DMS 273 (cell line): ENCODE measurements around the gene SIK2.
"Not testable (repeated sequence)": the region's sequence is repeated elsewhere in the genome, so short reads cannot be mapped to it uniquely, and the experiment has no call there.

Source experiments
- DNase-seq: peaks from one replicate; lab custom pipeline; 2025; ENCODE audit not compliant: unreplicated experiment; lab: John Stamatoyannopoulos, UW

Gene SIK2

GRCh38 chr11:111694851-111695250 is 92.6 kb downstream of the SIK2 start:
- no peak for DNase-seq

GRCh38 chr11:111696556-111696955 is 94.3 kb downstream of the SIK2 start:
- no peak for DNase-seq

- DNase-seq: no peak
Observed at GRCh38 chr11:111697933-111698371, 95.7 kb downstream of the SIK2 start.

GRCh38 chr11:111698852-111699559 is 96.8 kb downstream of the SIK2 start:
- no peak for DNase-seq

GRCh38 chr11:111699579-111700156 is 97.4 kb downstream of the SIK2 start:
- DNase-seq: no peak

GRCh38 chr11:111700162-111700561 is 97.9 kb downstream of the SIK2 start:
- DNase-seq: no peak

- DNase-seq: no peak
Observed at GRCh38 chr11:111702623-111703022, 100.4 kb downstream of the SIK2 start.

GRCh38 chr11:111703576-111703975 is 101.3 kb downstream of the SIK2 start:
- no peak for DNase-seq

GRCh38 chr11:111707039-111707690 is 104.9 kb downstream of the SIK2 start:
- no peak for DNase-seq

- no peak for DNase-seq
Observed at GRCh38 chr11:111707691-111708067, 105.4 kb downstream of the SIK2 start.

- DNase-seq: no peak
Observed at GRCh38 chr11:111714522-111714921, 112.3 kb downstream of the SIK2 start.

GRCh38 chr11:111715142-111715816 is 113.0 kb downstream of the SIK2 start:
- no peak for DNase-seq

GRCh38 chr11:111717660-111718059 is 115.4 kb downstream of the SIK2 start:
- DNase-seq: not testable (repeated sequence)

- no peak for DNase-seq
Observed at GRCh38 chr11:111718436-111718835, 116.2 kb downstream of the SIK2 start.

GRCh38 chr11:111718859-111719258 is 116.6 kb downstream of the SIK2 start:
- DNase-seq: no peak

- DNase-seq: no peak
Observed at GRCh38 chr11:111719379-111719778, 117.1 kb downstream of the SIK2 start.

GRCh38 chr11:111720801-111721494 is 118.7 kb downstream of the SIK2 start:
- DNase-seq: no peak

- no peak for DNase-seq
Observed at GRCh38 chr11:111722501-111722900, 120.3 kb downstream of the SIK2 start.

- DNase-seq: no peak
Observed at GRCh38 chr11:111723595-111723994, 121.3 kb downstream of the SIK2 start.

- DNase-seq: no peak
Observed at GRCh38 chr11:111724615-111725129, 122.4 kb downstream of the SIK2 start.

GRCh38 chr11:111725621-111726020 is 123.4 kb downstream of the SIK2 start:
- DNase-seq: no peak
